ENCODE data around the gene SOWAHC. TPM values are rescaled to one million over a fixed set of nuclear protein-coding genes. Genes with fewer than 3 reads are reported as not detected.

SOWAHC gene
- total and polyA plus RNA-seq, 2 of the 13 experiments (the other 11 are each of a cell fraction or from before 2014, with no cell fraction given) = 21.2 to 22.5 TPM

GRCh38 chr2:109613922-109614714 is at the start of gene SOWAHC, which contains the start of gene SEPTIN10 (continued):
- TF ChIP-seq TCF12 (IDR thresholded peaks at IDR 0.05) (no peak), TCF12 (CRISPR knock-in tag; IDR thresholded peaks at IDR 0.05) (0 out of 2 replicates have a peak, but pooled peaks have one; percentile 1), ZNF605 (CRISPR knock-in tag; IDR thresholded peaks at IDR 0.05) (peak; percentile 52; the same call in 1 of the 2 replicates), CREB1 (IDR thresholded peaks at IDR 0.05) (peak; percentile 74), CREB1 (CRISPR knock-in tag; IDR thresholded peaks at IDR 0.05) (no peak; the same call in 1 of the 2 replicates), ZNF598 (CRISPR knock-in tag; IDR thresholded peaks at IDR 0.05; ENCODE audit: borderline replicate concordance) (no peak), ZFP36L1 (CRISPR knock-in tag; IDR thresholded peaks at IDR 0.05) (peak; percentile 83; the same call in 1 of the 2 replicates), TEF (CRISPR knock-in tag; IDR thresholded peaks at IDR 0.05) (0 out of 2 replicates have a peak, but pooled peaks have one; percentile 62), ZNF788 (CRISPR knock-in tag; IDR thresholded peaks at IDR 0.05; ENCODE audit: borderline replicate concordance) (peak; percentile 91; the same call in 1 of the 2 replicates), PRDM4 (CRISPR knock-in tag; IDR thresholded peaks at IDR 0.05; ENCODE audit: borderline replicate concordance) (no peak), RORA (CRISPR knock-in tag; IDR thresholded peaks at IDR 0.05) (no peak), FOXA3 (CRISPR knock-in tag; IDR thresholded peaks at IDR 0.05) (peak; percentile 84), RFX1 (IDR thresholded peaks at IDR 0.05) (no peak), ARID4A (CRISPR knock-in tag; IDR thresholded peaks at IDR 0.05; ENCODE audit: borderline replicate concordance) (peak; percentile 87), SOX13 (IDR thresholded peaks at IDR 0.05) (no peak), SOX13 (CRISPR knock-in tag; conservative IDR thresholded peaks at IDR 0.05 in 1 of 2, IDR thresholded peaks at IDR 0.05 in 1 of 2) (peak in 1 of 2 experiments; percentile 82; a peak in 2 of 4 replicates), U2AF2 (IDR thresholded peaks at IDR 0.05; ENCODE audit: low read depth, low read length) (no peak), HOXA5 (CRISPR knock-in tag; IDR thresholded peaks at IDR 0.05) (peak; percentile 96), ZNF781 (CRISPR knock-in tag; IDR thresholded peaks at IDR 0.05; ENCODE audit: borderline replicate concordance, not compliant biosample characterization) (no peak), ZSCAN21 (CRISPR knock-in tag; IDR thresholded peaks at IDR 0.05; ENCODE audit: borderline replicate concordance) (peak; percentile 82; the same call in 1 of the 2 replicates), POLR2AphosphoS5 (IDR thresholded peaks at IDR 0.05; ENCODE audit: low read depth, low read length) (peak; percentile 91), NFE2L2 (IDR thresholded peaks at IDR 0.05; ENCODE audit: low read length) (no peak), JARID2 (CRISPR knock-in tag; IDR thresholded peaks at IDR 0.05; ENCODE audit: insufficient replicate concordance) (peak; percentile 53)
